ENCODE results near the gene ADAMTS17.
"Not testable (repeated sequence)": the region's sequence is repeated elsewhere in the genome, so short reads cannot be mapped to it uniquely, and the experiment has no call there.

Gene ADAMTS17

DNA sequence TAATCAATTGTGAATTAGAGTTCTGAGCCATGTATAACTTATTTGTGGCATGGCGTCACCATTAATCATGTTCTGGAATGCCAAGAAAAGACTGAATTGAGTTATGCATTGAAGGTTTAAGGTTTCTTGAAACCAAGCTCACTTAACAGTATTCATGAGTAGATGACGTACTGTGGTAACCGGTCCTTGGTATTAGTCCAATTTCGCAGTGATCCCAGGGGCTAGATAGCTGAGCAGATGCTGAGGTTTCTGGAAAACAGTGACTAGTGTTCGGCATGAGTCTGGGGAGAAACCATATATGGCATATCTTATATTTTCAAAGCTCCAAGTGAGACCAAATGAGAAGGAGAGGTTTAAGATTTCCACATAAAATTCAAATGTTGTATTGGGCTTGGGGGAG lies 390.3 kb downstream of the ADAMTS17 start:
- DNase-seq (ENCODE audit: low spot score): no peak

DNA sequence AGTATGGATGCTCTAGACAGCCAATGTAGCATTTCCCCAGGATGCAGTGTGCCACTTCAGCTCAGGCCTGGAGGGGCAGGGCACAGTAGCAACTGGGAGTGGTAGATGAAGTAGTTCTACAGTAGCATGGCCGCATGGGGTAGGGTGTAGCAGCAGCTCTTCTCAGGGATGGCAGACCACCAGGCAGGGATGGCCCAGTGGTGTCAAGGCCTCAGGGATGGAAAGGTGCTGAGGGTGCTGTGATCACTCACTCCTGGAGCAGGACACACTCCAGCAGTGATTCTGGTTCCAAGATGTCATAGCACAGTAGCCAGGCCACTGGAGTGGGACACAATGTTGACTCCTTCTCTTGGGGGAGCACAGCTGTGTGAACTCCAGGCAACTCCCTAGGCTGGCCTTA lies 397.6 kb downstream of the ADAMTS17 start:
- DNase-seq (ENCODE audit: low spot score): no peak

DNA sequence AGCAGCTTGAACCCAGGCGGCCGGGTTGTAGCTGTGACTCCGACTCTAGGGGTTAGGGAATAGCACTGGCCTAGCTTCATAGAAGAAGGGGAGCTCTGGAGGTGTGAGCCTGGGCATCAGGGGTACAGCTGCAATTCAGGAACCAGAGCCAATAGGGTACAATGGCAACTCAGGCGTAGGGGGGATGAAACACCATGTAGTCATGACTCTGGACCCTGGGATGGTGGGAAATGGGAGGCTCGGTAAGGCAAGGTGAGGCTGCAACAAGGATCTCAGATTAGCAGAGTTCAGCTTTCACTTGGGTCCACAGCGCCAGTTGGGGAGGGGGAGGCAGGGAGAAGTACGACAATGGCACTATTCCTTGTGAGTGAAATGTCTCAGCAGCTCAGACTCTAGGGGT lies 398.3 kb downstream of the ADAMTS17 start:
- no peak for DNase-seq (ENCODE audit: low spot score)

DNA sequence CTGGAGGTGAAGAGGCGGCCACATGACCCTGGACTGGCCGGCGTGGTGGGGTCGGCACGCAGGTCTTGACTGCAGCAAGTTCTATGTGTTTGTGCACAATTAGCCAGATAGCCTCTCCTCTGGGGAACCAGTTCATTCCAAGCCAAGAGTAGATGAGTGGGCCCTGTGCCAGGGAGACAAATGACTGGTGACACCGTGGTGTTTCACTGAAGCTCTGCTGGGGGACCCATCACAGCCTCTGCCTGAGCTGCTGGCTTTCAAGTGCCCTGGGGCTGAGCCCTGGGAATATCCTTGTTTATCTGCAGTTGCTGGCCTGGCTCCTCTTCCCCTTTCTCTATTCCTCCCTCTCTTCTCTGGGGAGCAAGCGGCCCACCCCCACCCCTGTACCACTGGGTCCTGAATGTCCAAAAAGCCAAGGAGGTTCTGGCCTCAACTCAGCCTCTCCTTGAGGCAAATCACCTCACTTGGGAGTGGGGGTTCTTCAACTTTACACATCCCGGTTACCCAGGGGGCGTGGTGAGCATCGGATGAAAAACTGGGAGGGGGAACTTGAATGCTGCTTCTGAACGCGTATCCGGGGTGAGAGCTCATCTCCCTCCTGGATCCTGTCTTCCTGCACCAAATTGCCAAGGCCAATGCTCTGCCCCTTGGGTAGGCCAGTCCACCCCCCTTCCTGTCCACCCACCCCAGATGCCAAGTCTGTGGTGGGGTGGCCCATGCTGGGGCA lies 408.9 kb downstream of the ADAMTS17 start:
- no peak for DNase-seq (ENCODE audit: low spot score)

DNA sequence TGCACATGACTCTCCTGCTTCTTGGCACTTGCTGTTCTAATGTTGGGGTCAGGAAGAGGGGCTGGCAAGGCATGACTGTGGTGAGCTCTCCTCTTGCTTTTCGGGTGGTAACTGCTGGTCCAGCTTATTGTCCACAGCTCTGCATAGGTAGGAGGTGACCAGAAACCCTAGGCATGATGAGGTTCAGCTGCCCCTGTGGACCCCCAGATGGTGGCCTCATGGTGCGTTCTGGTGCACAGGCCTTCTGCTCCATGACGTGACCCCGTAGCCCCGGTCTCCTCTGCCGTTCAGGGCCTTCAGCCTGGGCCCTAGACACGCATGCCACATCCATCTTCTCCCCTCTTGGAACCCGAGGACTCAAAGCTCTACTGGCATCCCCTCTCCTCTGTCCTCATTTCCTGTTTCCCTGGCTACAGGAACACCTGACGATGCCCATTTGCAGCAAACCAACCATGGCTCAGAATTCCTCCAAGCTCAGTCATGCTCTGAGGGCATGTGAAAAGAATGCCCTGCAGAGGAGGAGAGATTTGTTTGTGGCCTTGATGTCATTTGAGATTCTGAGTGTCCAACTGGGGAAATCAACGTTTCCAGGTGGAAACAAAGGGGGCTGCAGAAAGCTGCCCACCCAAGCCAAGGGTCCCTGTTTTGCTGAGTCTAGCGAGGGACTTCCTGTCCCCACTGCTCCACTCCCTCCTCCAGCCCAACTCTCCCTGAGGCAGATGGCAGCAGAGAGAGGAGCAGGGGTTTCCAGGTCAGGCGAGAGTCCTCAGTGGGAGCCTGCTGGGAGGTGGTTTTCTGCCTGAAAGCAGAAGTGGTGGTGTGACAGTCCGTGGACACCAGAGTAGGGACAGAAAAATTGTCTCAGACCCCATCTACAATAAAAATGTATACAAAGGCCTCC lies 409.8 kb downstream of the ADAMTS17 start:
- DNase-seq (ENCODE audit: low spot score): no peak

DNA sequence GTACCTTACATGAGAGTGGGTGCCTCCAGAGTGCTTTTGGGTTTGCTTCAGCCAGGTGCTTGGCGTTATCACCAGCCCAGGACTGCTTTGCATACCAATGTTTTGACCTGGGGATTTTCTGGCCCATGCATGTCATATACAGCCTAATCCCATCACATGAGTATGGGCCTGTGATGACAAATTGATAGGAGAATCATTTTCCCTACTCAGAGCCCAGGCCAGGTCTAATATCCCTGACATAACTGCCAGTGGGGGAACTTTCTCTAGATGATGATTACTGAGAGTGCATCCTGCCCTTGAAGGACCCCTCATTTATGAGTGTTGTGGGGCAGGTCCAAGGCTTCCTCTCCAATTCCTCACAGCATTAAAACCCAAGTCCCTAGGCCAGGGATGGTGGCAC lies 411.1 kb downstream of the ADAMTS17 start:
- no peak for DNase-seq (ENCODE audit: low spot score)

DNA sequence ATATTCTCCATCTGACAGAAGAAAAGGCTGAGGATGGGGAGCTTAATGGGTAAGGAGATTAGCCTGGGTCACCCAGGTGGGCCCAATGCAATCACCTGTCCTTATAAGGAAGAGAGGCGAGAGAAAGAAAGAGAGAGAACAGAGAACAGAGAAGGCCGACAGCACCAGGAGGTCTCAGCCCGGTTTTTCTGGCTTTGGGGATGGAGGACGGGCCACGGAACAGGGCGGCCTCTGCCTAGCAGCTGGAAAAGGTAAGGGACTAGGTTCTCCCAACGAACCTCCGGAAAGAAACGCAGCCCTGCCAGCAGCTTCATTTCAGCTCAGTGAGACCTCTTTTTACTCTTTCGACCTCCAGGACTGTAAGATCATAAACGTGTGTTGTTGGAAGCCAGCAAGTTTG lies 412.5 kb downstream of the ADAMTS17 start:
- no peak for DNase-seq (ENCODE audit: low spot score)

DNA sequence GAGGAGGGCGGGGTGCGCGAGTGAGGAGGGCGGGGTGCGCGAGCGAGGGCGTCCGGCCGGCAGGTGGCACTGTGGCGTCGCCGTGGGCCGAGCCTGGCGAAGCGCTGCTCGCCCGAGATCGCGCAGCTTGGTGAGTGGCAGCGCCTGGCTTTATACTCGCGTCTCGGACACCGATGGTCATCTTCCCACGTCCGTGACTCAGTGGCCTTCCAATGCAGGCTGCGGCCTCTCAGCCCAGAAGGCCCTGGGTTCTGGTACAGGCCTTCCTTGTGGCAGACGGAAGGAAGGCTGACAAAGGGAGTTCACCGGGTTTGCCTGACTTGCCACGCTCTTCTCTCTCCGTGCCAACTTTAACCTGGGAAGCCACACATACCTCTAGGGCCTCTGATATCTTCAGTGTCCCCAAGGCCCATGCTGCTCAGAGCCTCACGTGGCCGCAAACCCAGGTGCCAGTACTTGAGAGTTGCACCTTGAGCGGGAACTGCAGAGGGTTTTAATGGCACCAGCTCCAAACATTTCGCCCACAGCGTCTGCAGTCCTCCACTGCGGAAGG lies 413.3 kb downstream of the ADAMTS17 start:
- DNase-seq (ENCODE audit: low spot score): peak; percentile 76

DNA sequence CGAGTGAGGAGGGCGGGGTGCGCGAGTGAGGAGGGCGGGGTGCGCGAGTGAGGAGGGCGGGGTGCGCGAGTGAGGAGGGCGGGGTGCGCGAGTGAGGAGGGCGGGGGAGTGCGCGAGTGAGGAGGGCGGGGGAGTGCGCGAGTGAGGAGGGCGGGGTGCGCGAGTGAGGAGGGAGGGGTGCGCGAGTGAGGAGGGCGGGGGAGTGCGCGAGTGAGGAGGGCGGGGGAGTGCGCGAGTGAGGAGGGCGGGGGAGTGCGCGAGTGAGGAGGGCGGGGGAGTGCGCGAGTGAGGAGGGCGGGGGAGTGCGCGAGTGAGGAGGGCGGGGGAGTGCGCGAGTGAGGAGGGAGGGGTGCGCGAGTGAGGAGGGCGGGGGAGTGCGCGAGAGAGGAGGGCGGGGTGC lies 415.2 kb downstream of the ADAMTS17 start:
- DNase-seq (ENCODE audit: low spot score): not testable (repeated sequence)

DNA sequence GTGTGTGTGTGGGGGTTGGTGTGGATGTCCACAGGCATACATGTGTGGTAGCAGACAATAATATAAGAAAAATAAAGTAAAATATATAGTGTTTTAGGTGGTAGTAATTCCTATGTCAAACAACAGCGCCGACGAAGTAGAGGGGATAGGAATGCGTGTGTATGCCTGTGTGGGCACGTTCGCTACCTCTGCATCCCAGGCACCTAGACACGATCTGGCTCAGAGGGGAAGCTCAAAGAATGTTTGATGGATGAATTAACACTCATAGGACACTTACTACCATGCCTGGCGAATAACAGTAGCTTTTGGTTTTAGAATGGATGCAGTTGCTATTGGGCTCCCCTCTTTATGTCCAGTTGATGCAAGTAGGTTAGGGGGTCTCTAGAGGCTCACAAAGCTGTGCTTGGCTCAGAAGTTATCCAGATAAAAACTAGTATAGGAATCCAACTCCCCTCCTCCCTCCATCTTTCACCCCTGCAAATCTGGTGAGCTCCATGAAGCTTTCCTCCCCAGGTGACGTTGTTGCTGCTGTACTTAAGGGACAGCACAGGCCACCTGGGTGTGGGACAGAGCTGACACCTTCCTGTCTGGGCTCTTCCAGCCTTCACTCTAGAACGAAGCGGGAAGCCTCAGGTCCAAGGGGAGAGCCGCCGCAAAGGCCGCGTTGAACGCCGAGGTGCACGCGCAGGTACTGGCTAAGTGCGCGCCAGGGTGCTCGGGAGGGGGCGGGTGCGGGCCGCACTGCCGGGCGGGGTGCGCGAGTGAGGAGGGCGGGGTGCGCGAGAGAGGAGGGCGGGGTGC lies 415.9 kb downstream of the ADAMTS17 start:
- DNase-seq (ENCODE audit: low spot score): peak; percentile 56

DNA sequence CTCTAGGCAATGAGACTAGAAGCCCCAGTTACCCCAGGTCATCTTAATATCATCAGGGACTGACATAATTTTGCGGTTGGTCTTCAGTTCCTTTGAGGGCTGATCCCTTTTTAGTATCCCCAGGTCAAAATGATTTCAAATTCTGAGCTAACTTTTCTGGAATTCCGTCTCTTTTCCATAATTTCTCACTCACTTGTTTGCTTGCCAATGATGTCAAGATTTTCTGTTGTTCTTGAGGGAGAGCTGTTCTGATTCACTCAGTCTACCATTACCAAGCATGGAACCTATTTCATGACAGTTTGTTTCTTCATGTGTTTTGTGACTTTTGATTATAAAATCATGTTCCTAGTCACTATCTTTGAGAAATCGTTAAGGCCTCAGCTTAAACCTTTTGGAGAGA lies 418.1 kb downstream of the ADAMTS17 start:
- DNase-seq (ENCODE audit: low spot score): no peak
